ENCODE measurements around the gene SMYD1. TPM values are rescaled to one million over a fixed set of nuclear protein-coding genes. Genes with fewer than 3 reads are reported as not detected.

The SMYD1 gene
- total and polyA plus RNA-seq, 10 of the 15 experiments (the other 5 are each of a cell fraction or from before 2014, with no cell fraction given): 0.09 TPM; not detected in 9

DNA sequence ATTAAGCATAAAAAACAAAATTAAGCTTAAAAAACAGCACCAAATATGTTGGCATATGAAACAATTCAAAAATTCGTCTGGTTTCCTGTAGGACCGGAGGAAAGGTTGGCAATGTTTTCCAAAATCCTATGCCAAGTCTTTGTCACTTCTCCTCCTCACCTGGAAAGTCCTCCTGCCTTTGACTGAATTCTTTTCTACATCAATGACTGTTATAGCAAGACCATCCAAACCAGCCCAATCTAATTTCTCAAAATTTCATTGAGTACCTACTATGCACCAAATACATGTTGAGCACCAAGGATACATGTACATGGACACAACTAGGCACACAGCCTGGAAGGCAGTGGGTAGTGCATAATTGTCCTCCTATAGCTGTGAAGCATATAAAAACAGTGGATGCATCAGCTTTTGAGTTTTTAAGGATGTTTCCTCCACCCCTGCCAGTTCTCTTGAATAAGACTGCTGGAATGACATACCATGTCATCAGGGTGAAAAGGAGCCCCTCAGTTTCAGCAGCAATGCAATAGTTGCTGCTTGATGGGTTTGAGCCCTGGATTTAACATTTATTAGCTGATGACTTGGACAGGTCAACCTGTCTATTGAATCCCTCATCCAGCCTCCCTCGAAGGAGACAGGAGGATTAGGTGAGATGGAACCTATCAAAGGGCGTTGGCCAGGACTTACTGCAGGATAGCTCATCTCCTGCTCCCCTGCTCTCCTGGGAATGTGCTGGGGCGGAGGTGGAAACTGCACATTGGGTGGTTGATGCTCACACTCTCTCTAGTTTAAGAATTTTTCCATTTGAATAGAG is 55.7 kb downstream of the SMYD1 start:
- no peaks in the 10 kb centered on the region for H4K20me1 ChIP-seq (ENCODE audit: control insufficient read depth, insufficient read depth)
- ATAC-seq (no peak), FAIRE-seq (no peak), DNase-seq (ENCODE audit: low read depth, low spot score) (no peak)
- ChIA-PET SMC1A (ENCODE audit: uncharacterized antibody, unreplicated experiment) (no interaction called here), RAD21 (ENCODE audit: unreplicated experiment) (no interaction called here), CTCF (no interaction called here), POLR2A (no interaction called here)
- no peaks in the 10 kb centered on the region for H3K4me1 ChIP-seq (ENCODE audit: control insufficient read depth, insufficient read depth, low read length)
- no peaks in the 10 kb centered on the region for H3K9me3 ChIP-seq (replicated peaks; ENCODE audit: control insufficient read depth, insufficient read depth, low read length)
- no peaks in the 10 kb centered on the region for H3K36me3 ChIP-seq (ENCODE audit: control insufficient read depth in 2 of 2, insufficient read depth in 2 of 2, low read length in 1 of 2)
- H3K27me3 ChIP-seq (replicated peaks in 1 of 2; ENCODE audit: control insufficient read depth in 2 of 2, insufficient read depth in 2 of 2, low read length in 1 of 2): no peaks in the 10 kb centered on the region; a peak in 1 of 4 replicates
- no peak overlapping the region for H3K9ac ChIP-seq (ENCODE audit: control insufficient read depth, insufficient read depth, low read length)
- H3K27ac ChIP-seq (ENCODE audit: control insufficient read depth, insufficient read depth): no peak overlapping the region
- no TSS peak for BruUV-seq (replicated peaks)
- H2AFZ ChIP-seq (ENCODE audit: control insufficient read depth, low read depth, low read length): no peak overlapping the region
- intact Hi-C loops (cut with micrococcal nuclease; ENCODE audit: unreplicated experiment): no loop called here
- 3% methylated on average over 5 of the region's 5 CpGs for WGBS (ENCODE audit: insufficient coverage, insufficient replicate concordance, low lambda C conversion rate, missing lambda C conversion rate)
- TF ChIP-seq CBFB (IDR thresholded peaks at IDR 0.05; ENCODE audit: low read depth) (no peak), CREM (IDR thresholded peaks at IDR 0.05; ENCODE audit: low read depth) (no peak), MXI1 (IDR thresholded peaks at IDR 0.05; ENCODE audit: low read depth, low read length) (no peak), TCF7 (IDR thresholded peaks at IDR 0.05; ENCODE audit: borderline replicate concordance) (no peak), KDM1A (IDR thresholded peaks at IDR 0.05; ENCODE audit: borderline replicate concordance) (no peak)
- TF ChIP-seq, protein P1, sequence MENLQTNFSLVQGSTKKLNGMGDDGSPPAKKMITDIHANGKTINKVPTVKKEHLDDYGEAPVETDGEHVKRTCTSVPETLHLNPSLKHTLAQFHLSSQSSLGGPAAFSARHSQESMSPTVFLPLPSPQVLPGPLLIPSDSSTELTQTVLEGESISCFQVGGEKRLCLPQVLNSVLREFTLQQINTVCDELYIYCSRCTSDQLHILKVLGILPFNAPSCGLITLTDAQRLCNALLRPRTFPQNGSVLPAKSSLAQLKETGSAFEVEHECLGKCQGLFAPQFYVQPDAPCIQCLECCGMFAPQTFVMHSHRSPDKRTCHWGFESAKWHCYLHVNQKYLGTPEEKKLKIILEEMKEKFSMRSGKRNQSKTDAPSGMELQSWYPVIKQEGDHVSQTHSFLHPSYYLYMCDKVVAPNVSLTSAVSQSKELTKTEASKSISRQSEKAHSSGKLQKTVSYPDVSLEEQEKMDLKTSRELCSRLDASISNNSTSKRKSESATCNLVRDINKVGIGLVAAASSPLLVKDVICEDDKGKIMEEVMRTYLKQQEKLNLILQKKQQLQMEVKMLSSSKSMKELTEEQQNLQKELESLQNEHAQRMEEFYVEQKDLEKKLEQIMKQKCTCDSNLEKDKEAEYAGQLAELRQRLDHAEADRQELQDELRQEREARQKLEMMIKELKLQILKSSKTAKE (IDR thresholded peaks at IDR 0.05; ENCODE audit: low read depth, poor library complexity, severe bottlenecking): no peak
- TF ChIP-seq, protein P2, sequence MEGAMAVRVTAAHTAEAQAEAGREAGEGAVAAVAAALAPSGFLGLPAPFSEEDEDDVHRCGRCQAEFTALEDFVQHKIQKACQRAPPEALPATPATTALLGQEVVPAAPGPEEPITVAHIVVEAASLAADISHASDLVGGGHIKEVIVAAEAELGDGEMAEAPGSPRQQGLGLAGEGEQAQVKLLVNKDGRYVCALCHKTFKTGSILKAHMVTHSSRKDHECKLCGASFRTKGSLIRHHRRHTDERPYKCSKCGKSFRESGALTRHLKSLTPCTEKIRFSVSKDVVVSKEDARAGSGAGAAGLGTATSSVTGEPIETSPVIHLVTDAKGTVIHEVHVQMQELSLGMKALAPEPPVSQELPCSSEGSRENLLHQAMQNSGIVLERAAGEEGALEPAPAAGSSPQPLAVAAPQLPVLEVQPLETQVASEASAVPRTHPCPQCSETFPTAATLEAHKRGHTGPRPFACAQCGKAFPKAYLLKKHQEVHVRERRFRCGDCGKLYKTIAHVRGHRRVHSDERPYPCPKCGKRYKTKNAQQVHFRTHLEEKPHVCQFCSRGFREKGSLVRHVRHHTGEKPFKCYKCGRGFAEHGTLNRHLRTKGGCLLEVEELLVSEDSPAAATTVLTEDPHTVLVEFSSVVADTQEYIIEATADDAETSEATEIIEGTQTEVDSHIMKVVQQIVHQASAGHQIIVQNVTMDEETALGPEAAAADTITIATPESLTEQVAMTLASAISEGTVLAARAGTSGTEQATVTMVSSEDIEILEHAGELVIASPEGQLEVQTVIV (IDR thresholded peaks at IDR 0.05; ENCODE audit: borderline replicate concordance, partially characterized antibody): no peak
- TF ChIP-seq, protein P3, sequence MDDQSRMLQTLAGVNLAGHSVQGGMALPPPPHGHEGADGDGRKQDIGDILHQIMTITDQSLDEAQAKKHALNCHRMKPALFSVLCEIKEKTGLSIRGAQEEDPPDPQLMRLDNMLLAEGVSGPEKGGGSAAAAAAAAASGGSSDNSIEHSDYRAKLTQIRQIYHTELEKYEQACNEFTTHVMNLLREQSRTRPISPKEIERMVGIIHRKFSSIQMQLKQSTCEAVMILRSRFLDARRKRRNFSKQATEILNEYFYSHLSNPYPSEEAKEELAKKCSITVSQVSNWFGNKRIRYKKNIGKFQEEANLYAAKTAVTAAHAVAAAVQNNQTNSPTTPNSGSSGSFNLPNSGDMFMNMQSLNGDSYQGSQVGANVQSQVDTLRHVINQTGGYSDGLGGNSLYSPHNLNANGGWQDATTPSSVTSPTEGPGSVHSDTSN (IDR thresholded peaks at IDR 0.05; ENCODE audit: insufficient replicate concordance, low read depth, low read length): no peak
- TF ChIP-seq, protein P4, sequence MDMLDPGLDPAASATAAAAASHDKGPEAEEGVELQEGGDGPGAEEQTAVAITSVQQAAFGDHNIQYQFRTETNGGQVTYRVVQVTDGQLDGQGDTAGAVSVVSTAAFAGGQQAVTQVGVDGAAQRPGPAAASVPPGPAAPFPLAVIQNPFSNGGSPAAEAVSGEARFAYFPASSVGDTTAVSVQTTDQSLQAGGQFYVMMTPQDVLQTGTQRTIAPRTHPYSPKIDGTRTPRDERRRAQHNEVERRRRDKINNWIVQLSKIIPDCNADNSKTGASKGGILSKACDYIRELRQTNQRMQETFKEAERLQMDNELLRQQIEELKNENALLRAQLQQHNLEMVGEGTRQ (IDR thresholded peaks at IDR 0.05; ENCODE audit: borderline replicate concordance, low read depth, low read length): no peak
- no peaks in the 10 kb centered on the region for H3K79me2 ChIP-seq (ENCODE audit: control insufficient read depth, insufficient read depth, low read length)
- in situ Hi-C loops (cut with MboI): no loop called here
- H3K4me2 ChIP-seq (ENCODE audit: control insufficient read depth, insufficient read depth): no peak overlapping the region
- no peak overlapping the region for H3K4me3 ChIP-seq

All from GM12878 (cell line).